Esophagus squamous epithelium (tissue), 4 donors: ENCODE results near the gene GATA2.

Source experiments
- POLR2A ChIP-seq, 4 donors: fragments of 450-650 bp; IDR thresholded peaks; one replicate each; pipeline ENCODE4 v1.6.1; 2017; ENCODE audit warnings: antibody characterized with exemption in 4 of 4, mild to moderate bottlenecking in 4 of 4, moderate library complexity in 3 of 4
- TF ChIP-seq, protein P1 (sequence below), 6 experiments: fragments of 450-650 bp in 4 of 6; fragments of 200-600 bp in 2 of 6; sonication (generic) in 2 of 6; IDR thresholded peaks; one replicate each; pipeline ENCODE4 v1.5.1; 2016 to 2019; ENCODE audit warnings: antibody characterized with exemption in 6 of 6, mild to moderate bottlenecking in 4 of 6, moderate library complexity in 4 of 6

DNA sequence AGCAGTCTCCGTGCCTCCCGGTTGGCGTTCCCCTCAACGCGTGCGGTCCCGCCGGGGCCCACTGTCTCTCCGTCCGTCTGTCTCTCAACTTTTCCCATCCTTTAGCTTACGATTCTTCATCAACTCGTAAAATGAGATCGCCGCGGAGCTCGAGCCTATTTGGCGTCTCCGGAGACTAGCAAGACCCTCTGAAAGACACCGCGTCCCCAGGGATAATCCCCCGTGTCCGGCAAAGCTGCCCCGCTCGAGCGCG, 3.4 kb downstream of the GATA2 start:
- TF ChIP-seq, protein P1, sequence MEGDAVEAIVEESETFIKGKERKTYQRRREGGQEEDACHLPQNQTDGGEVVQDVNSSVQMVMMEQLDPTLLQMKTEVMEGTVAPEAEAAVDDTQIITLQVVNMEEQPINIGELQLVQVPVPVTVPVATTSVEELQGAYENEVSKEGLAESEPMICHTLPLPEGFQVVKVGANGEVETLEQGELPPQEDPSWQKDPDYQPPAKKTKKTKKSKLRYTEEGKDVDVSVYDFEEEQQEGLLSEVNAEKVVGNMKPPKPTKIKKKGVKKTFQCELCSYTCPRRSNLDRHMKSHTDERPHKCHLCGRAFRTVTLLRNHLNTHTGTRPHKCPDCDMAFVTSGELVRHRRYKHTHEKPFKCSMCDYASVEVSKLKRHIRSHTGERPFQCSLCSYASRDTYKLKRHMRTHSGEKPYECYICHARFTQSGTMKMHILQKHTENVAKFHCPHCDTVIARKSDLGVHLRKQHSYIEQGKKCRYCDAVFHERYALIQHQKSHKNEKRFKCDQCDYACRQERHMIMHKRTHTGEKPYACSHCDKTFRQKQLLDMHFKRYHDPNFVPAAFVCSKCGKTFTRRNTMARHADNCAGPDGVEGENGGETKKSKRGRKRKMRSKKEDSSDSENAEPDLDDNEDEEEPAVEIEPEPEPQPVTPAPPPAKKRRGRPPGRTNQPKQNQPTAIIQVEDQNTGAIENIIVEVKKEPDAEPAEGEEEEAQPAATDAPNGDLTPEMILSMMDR (IDR thresholded peaks at IDR 0.05), result no peak
- TF ChIP-seq POLR2A (IDR thresholded peaks at IDR 0.05), result no peak
